GM10266 (cell line): ENCODE measurements around the gene DUSP7.

Experiments
- DNase-seq: peaks from one replicate; pipeline ENCODE4 v3.0.0; 2012; ENCODE audit errors: extremely low spot score
- TF ChIP-seq, protein P1 (sequence below): IDR thresholded peaks from 2 replicates; pipeline ENCODE4 v1.5.1; 2012; ENCODE audit warnings: mild to moderate bottlenecking, low read depth; ENCODE audit not compliant: control insufficient read depth, insufficient read depth; ENCODE audit errors: missing control alignments

Gene DUSP7

GRCh38 chr3:52012699-52013098 lies 43.7 kb downstream of the DUSP7 start:
- DNase-seq, result no peak
- TF ChIP-seq, protein P1, sequence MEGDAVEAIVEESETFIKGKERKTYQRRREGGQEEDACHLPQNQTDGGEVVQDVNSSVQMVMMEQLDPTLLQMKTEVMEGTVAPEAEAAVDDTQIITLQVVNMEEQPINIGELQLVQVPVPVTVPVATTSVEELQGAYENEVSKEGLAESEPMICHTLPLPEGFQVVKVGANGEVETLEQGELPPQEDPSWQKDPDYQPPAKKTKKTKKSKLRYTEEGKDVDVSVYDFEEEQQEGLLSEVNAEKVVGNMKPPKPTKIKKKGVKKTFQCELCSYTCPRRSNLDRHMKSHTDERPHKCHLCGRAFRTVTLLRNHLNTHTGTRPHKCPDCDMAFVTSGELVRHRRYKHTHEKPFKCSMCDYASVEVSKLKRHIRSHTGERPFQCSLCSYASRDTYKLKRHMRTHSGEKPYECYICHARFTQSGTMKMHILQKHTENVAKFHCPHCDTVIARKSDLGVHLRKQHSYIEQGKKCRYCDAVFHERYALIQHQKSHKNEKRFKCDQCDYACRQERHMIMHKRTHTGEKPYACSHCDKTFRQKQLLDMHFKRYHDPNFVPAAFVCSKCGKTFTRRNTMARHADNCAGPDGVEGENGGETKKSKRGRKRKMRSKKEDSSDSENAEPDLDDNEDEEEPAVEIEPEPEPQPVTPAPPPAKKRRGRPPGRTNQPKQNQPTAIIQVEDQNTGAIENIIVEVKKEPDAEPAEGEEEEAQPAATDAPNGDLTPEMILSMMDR, result no peak

DNA sequence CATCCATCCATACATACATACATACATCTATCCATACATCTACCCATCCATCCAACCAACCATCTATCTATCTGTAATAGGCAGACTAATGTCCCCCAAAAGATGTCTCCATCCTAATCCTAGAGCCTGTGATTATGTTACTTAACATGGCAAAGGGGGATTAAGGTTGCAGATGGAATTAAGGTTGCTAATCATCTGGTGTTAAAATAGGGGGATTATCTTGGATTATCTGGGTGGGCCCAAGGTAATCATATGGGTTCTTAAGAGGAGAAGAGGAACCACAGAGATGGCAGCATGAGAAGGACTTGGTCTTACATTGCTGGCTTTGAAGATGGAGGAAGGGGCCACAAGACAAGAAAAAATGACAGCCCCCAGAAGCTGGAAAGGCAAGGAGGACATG lies 45.9 kb downstream of the DUSP7 start:
- TF ChIP-seq, protein P1, result no peak
- DNase-seq, result no peak

DNA sequence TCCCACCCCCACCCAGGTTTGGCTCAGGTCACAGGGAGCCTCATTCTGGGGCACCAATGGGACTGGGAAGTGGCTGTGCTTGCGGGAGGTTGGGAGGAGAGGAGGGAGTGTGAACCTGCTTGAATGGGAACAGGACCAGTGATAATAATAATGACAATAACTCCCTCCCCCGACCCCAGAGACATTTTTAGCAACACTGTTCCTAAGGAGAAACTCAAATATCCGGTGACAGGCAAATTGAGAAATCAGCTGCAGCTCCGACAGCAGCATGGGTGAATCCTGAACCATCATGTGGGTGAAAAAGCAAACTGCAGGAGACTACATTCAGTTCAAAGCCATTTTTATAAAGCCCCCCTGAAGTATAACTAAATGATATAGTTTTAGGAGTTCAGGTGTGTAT lies 49.1 kb downstream of the DUSP7 start:
- no peak for DNase-seq
- TF ChIP-seq, protein P1, result no peak

DNA sequence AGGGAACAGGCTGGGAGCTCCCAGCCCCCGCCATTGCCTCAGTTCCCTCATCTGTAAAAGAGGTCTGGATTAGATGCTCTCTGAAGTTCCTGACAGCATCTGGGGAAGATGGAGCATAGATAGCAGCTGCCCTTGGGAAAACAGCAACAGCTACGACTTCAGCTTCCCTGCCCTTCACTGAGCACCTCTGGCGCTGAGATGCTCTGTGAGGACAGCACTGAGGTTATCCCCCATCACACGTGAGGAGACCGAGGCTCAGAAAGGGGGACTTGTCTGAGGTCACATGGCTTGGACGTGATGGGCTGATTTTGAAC lies 49.6 kb downstream of the DUSP7 start:
- no peak for DNase-seq
- TF ChIP-seq, protein P1, result no peak

DNA sequence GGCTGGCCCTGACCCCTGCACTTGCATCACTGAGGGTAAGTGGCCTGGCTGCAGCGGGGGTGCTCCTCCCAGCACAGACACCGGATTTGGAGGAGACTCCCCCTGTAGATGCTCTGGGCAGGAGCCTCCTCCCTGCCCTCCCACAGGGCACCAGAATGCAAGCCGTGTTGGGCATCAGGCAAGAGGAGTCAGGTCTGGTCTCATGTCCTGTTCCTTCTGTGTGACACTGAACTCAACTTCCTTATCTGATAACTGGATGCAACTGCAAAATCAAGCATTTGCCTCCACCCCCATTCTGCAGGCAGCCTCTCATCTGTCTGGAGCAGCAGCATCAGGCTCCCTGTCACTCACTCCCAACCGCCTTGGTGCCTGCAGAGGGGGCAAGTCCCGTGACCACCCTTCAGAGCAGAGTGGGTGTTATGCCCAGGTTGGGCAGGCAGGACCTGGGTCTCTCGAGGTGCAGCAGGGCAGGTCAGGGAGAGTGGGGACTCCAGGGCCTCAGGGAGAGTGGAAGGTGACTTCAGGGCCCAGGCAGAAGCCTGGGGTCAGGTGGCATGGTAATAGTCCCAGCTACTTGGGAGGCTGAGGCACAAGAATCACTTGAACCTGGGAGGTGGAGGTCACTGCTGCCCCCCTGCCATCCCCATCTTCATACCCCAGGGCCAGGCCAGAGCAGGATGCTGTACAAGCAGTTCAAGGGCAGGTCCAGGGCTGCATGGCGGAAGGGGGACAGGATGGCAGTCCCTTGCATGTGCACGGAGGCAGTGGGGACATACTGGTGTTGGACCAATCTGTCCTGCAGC lies 50.2 kb downstream of the DUSP7 start:
- TF ChIP-seq, protein P1, result no peak
- DNase-seq, result no peak

DNA sequence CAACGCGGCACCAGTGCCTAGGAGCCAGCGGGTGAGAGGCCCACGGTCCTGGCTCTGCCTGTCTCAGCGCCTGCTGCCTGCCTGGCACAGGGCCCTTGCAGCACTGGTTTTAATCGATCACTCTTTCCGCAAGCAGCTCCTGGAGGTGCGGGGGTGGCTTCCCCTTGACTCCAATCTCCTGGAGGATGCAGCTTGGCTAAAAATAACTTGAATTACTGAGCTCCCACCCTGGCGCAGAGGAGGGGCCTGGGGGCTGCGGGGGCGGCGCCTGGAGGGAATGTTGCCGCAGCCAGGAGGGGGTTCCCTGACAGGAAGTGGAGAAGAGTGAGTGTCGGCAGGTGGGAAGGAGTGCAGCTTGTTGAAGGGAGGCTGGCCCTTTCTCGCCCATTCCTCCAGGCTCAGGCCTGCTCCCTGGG lies 50.8 kb downstream of the DUSP7 start:
- DNase-seq, result no peak

DNA sequence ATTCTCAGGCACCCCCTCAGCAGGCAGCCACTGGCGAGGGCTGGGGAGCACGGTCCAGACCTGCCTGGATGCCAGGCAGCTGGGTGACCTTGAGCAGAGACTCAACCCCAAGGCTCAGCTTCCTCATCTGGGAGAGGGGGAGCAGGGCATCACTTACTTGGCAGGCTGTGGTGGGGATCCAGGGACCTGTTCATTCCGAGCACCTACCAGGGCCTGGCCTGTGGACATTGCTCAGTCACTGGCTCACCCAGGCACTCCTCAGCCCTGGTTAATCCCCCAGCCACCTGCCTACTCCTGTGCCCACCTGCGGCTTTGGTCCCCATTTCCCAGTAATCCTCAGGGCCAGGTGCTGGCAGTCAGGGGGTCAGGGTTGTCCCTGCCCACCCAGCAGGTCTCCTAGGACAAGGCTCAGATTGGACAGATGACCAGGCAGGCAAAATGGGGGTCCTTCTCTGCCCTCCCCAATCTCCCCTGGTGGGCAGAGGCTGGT lies 51.4 kb downstream of the DUSP7 start:
- TF ChIP-seq, protein P1, result no peak
- DNase-seq, result no peak

More for the DNA sequence above, 50.8 kb downstream of the DUSP7 start:
- TF ChIP-seq, protein P1, result no peak
